HG03457 (cell line): ENCODE measurements around the gene PODN.

Experiments
- ATAC-seq: cut with Tn5 transposase; IDR thresholded peaks from one replicate; pipeline ENCODE4 v1.9.1; 2021; ENCODE audit warnings: moderate number of reproducible peaks; ENCODE audit not compliant: unreplicated experiment

PODN gene

DNA sequence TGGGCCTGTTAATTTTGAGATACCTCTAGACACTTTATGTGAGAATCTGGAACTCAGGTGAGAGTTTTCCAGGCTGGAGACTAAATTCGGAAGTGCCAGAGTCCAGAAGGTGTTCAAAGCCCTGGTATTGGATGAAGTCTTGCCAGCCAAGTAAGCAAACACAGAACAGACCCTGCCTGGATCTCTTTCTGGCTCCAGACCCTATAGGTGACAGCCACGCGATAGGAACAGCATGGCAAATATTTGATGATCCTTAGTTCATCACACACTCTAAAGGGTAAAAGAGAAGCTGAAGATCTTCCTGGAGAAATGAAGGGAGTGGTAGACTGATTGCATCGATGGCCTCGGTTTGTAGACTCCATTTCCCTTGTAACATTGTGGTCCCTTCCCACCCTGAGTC, 49.7 kb downstream of the PODN start:
- no peak for ATAC-seq

DNA sequence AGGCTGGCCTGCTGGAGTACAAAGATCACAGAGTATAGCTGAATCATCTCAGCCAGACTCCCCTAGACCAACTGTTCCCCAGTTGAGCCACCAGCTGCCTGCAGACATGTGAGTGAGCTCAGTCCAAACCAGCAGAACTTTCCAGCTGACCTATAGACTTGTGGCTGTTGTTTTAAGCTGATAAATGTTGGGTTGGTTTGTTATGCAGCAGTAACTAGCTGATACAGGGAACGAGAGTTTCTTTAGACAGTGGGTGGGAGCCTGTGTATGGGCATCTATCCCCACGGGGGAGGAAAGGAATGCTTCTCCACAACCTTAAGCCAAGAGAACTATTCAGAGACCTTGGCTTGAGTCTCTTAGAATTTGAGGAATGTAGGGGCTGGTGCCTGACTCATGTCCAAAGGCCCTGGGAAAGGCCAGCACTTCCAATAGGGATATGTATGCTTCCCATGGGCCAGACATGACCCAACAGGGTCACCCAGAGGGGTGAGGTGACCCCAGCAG, 50.3 kb downstream of the PODN start:
- ATAC-seq: no peak

DNA sequence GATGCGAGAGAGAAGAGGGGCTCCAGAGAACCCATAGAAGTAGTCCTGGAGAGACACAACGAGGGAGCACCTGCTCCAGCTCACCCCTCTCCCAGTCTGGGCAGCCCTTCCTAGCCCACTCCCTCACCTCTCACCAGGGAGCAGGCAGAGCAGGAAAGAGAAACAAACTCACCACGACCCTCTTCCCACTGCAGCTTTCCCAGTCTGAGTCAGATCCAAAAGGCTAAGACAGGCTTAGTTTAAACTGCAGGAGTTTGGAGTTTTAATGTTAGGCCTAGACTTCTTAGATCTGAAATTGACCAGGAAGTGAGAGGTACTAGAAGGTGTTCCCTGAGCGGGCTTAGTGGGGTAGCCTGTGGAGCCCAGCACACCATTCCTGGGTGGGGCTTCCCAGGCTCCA, 50.8 kb downstream of the PODN start:
- no peak for ATAC-seq

DNA sequence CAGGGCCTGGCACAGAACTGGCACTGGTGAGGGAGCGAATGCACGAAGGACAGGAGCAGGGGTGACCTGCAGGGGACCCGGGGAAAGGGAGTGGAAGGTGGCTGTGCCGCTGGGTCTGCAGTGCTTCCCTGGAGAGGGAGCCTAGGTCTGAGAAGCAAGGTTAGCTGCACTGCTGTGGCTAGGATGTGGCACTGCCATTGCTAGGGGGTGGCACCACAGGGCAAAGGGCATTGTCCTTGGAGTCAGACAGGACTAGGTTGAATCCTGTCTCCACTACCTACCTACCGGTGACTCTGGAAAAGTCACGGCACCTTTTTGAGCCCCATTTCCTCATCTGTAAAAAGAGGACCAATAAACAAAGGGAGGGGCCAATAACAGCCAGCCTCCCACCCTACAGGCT, 52.1 kb downstream of the PODN start:
- no peak for ATAC-seq

DNA sequence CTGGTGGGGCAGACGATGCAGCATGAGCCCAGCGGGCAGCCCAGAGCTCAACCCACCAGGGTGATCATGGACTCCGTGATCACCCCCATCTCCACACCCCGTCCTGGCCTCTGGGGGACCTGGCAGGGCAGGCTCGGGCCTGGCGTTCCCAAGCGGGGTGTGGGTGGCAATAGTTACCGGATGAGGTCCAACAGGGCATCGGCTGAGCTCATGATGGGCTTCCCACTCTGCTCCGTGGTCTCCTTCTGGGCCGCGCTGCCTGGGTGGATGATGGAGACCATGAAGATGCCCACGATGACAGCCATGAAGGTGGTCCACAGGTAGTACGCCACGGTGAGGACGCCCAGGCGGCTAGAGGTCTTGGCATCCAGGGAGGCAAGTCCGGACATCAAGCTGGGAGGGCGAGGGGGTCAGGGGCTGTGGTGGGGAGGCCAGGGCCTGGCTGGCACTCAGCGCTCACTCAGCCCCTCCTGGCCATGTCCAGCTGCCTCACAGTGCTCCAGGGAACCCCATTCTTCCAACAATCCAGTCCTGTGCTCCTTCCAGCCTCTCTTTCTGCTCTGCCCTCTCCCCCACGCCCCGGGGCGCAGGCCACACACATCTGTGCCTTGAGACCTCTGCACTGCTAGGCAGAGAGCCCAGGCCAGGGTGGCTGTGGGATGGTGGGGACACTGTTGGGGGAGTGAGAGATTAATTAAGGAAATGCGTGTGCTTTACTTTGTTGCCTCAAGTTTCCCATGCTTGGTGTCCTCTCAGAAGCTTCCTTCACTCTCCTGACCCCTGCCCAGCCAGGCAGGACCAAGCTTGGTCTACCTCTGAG, 52.8 kb downstream of the PODN start:
- no peak for ATAC-seq

DNA sequence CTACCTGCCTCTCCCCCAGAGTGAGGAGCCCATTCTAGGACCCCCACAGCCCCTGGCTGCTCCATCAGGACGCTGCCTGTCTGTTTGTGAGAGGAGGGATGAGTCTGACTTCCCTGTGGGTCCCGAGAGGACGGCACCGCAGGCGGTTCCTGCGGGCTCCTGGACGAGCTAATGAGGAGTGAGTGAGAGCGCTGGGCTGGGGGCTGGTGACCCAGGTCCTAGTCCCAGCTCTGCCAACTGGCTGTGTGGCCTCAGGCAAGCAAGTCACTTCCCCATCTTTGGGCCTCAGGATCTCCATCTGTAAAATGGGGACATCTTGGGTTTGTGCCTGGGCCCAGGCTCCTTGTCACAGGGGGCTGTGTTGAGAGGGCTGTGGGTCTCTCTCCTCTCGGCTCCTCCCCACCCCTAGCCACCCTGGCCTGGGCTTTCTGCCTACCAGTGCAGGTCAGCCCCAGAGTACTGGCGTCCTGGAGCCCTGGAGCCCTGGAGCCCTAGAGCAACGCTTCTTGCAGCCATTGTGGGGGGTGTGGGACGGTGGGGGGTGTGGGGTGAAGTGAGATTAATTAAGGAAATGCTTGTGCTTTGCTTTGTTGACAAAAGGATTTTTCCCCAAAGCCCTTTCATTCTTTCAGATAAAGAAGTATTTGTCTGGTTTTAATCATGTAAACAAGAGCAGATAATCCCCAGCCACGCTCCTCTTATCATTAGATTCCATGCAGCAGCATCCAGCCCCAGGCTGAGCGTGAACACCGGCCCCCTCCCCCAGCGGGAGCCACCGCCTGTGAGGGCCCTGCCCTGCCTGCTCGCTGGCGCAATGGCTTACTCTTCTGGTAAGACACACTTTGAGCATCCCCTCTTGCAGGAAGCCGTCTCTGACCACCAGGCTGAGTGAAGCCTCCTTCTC, 53.6 kb downstream of the PODN start:
- no peak for ATAC-seq

DNA sequence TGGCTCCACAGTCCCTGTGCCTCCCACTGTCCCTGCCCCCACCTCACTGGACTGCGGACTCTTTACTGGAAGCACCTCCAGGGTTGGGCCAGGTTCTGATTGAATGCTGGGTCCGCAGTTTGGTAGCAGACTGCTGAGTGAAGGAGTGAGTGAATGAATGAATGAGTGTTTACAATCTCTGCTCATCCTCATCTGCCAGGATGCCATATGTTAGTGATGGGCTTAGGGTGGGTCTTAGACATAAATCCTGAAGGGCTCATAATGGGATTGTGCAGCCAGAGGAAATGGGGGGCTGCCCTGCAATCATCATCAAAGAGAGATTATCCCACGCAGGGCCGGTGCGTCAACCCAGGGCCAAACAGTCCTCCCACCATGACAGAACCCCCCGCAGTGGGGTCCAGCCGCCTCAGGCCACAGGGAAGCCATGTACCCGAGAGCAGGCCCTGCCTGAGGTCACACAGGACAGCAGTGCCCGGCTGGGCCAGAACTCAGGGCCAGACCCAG, 54.3 kb downstream of the PODN start:
- ATAC-seq: no peak

DNA sequence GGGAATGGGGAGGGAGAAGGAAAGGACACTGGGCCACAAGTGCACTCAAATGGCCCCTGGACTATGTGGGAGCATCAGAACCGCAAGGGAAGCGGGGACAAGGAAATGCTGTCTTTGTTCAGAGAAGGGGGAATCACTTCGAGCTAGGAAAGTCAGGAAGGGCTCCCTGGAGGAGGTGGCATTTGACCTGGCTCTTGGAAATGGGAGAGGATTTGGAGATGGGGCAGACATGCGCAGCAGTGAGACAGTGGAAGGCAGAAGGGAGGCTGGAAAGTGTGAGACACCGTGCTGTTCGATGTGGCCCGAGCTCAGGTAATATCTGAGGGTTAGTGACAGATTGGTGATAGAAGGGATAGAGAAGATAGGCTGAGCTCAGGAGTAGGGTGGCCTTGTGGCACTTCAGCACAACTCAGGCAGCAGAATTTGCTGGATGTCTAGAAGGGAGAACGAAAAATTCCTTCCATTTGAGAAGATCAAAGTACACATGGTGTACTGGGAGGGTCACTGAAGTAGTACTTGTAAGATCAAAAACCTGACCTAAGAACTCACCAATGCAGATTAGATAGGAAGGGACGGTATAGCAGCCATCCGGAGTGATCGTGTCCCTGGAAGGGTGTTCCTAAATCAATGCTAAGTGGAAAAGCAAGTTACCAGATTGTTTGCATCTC, 55.1 kb downstream of the PODN start:
- ATAC-seq: no peak

DNA sequence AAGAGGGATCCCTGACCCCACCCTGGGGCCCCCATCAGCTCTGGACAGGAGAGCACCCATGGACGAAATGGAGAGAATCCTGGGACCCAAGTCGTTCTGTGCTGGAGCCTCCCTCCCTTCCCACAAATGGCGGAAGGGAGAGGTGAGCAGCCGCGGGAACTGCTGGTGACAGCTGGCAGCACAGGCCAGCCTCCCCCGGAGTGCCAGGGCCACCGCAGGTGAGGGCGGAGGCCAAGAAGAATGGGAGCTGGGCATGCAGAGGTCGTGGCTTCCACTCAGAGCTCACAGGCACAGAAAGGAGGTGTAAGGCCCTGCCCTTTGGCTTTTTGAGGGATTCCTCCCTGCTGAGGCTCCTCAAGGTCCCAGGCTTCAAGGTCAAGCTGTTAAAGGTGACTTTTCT, 55.8 kb downstream of the PODN start:
- ATAC-seq: no peak

DNA sequence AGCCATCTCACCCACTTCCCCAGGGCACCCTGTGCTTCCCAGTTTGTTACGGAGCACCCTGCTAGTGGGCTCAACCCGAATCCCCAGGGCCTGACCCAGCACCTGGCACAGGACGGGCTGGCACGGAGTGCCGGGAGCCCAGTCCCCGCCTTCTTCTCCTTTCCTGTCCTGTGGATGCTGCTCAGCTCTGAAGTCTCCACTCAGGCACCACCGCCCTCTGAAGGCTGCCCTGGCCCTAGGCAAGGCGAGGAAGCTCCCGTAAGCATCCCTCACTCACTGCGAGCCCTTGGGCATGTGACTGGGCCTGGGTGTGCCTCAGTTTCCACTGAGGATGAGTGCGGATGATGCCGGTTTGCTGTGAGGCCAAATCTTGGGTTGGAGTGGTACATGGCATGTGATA, 58.6 kb downstream of the PODN start:
- no peak for ATAC-seq

DNA sequence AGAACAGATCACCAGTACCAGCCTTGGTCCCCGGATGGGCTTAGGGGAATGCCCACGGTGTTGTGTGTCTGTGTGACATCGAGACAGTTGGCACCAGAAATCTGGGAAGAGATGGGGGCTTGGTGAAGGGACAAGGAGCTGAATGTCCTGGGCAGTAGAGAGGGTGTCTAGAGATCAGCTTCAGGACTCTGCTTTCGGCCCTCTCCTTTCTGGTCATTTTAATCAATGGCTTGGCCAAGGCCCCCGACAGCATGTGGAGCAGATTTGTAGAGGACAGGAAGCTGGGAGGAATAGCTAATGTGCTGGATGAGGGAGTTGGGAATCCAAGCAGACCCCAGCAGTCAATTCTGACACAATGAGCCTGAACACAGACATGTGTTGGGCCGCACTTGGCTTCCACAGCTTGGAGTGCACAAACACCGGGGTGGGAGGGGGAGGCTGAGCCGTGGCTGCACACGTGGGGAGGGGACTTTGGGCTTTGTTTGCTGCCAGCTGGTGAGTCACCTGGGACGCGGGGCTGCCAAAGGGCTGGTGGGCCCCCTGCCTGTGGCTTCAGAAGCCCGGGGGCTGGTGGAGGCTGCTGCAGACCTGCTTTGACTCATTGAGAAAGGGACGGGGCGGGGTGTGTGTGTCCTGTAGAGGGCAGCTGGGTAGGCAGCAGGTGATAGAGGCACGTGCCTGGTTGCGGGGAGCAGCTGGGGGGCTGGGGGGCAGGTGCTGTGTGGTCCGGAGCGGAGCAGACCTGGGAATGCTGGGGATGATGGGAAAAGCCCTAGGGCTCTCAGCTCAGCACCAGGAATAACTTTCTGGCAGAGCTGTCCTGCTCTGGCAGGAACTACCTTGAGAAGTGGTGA, 59.5 kb downstream of the PODN start:
- ATAC-seq: no peak

DNA sequence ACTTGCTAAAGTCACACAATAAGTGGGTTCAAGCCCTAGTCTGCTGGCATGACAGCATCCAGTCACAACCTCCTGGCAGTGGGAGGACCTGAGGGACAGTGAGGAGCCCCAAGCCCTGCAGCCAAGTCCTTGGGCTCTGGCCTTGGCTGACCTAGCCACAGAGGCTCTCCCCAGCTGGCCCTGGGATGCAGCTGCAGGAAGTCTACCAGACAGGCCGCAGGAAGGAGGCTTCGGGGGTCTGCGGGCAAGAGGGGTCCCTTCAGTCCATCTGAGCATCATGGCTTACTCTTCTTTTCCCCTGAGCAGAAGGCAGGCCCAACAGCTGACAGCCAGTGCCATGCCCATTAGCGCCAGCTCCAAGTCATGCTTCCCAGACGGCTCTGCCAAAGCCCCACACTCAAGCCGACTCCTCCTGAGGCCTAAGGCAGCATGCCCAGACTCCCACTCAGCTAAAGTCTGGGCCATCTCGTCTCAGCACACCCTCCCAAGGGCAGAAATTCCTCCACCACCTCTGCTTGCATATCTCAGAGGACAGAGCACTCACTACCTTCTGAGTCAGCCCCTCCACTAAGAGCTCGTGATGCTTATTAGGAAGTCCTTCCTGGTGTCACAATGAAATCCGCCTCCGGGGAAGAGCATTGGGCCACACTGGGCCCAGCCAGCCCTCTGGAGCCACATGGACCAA, 60.3 kb downstream of the PODN start:
- no peak for ATAC-seq

DNA sequence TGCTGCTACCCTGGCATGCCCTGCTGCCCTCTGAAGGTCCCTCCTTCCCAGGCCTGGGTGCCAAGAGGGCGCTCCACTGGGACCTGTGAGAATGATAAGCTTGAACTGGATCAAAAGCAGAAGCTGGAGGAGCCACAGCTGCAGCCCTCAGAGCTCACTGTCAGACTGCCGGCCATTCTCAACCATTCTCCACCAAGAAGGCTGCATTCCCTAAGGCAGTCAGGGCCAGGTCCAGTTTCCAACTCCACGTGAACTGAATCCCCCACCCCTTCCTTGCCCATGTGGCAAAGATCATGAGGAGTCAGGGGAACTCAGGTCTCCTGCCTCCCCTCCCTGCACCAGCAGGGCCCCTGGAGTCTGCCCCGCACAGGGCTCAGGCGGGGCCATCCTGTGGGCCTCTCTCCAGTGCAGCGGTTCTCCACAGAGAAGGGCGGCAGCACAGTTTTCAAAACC, 61.0 kb downstream of the PODN start:
- no peak for ATAC-seq

DNA sequence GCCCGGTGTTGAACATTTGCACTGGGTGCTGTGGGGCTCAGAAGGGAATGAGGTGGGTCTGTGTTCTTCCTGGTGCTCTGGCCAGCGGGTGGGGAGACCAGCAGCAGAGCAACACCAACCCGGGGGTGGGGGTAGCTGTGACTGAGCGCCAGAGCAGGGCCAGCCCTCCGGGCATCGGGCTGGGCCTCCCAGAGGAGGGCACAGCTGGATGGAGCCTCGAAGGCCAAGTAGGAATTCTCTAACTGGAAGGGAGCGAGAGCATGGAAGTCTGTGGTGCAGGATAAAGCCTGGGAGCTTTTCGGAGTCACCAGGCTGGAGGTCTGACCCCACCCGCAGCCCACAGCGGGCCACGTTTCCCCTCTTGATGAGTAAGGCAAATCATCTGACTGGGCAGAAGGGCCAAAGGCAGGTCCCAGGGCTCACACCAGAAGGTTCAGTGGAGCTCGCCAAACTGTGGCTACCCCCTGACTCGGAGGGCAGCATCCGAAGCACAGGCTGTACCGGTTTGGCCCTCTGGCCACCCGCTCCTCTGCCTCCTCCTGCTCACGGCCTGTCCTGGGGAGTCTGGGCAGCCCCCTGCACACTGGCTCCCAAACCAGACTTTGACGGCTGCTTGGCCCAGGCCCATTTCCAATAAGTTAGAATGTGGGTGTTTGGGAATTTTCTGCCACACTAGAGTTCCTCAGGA, 61.6 kb downstream of the PODN start:
- no peak for ATAC-seq

DNA sequence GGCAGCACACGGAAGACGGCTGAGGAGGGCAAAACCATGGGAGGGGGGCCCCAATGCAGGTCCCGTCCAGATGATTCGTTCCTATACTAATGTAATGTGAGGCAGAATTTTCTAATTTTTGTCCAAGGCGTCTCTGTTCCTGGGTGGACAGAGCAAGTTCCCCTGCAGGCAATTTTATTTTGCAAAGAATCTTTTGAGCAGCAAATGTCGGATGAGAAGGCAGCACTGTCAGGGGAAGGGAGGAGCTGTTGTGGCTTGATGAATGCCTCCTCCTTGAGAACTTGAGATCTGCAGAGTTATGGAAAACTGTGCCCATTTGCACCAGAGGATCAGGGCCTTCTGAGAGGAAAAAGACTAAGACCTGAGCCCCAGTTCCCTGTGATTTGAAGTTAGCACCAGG, 63.1 kb downstream of the PODN start:
- no peak for ATAC-seq

DNA sequence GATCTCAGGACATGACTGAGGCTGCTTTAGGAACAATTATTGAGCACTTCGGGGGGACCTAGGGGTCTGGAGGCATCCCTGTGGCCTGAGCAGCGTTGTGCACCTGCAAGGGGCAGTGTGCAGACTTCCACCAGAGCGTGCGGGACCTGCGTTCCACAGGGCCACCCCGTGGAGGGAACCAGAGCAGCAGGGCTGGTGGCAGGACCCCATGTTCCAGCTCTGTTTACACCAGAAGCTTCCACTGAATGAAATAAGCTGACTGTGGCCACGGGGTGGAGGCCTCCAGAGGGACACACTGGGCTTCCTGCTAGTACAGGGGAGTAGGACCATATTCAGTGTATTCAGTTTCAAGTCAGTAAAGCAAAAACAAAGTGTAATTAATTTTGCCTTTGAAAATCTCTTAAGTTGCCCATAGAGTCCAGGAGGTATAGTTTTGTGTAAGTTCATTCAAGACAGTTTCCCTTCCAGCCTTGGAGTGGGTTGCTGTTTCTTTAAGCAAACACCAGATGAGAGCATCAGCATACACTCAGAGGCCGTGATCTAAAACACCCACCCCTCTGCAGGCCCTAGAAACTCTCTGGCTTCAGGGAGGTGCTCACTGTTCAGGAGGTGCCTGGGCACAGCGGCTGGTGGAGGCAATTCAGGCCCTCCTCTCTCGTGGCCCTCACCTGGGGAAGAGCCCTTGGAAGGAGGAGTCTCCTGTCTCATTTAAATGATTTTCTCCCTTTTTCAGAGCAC, 63.8 kb downstream of the PODN start:
- ATAC-seq: no peak

DNA sequence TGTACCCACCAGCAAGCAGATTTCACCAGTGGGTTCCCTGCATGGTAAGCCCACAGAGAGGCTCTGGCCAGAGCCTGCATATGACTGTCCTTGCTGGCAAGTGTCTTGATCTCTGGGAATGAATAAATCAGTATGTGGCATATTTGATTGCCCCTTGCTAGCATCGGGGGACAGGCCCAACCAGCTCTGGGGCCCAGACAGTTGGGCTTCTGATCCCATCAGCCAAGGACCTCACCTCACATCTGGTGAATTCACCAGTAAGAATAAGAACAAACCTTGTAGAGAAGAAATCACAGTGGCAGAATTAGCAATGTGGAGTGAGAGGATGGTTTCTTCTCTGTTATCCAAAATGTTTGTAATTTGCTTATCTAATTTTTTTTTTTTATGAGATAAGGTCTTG, 64.5 kb downstream of the PODN start:
- no peak for ATAC-seq

DNA sequence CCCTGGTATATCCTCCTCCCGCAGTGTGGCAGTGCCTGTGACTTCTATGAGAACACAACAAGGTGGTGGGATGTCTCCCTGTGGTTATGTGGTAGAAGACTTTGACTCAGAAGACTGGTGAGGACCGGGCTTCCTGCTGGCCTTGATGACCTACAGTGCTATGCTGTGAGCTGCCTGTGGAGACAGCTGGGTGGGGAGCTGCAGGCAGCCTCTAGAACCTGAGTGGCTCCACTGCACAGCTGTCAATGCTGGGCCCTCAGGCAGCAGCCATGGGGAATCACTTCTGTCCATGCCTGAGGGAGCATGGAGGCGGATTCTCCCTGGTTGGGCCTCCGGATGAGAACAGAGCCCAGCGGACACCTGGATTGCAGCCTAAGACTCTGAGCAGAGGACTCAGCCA, 65.5 kb downstream of the PODN start:
- ATAC-seq: no peak
